ENCODE results near the gene UNC119. TPM values are rescaled to one million over a fixed set of nuclear protein-coding genes. Genes with fewer than 3 reads are reported as not detected.

Gene UNC119
- total RNA-seq, result 10 to 100 TPM; 16.1 to 36.3 (median 23.2) TPM

DNA sequence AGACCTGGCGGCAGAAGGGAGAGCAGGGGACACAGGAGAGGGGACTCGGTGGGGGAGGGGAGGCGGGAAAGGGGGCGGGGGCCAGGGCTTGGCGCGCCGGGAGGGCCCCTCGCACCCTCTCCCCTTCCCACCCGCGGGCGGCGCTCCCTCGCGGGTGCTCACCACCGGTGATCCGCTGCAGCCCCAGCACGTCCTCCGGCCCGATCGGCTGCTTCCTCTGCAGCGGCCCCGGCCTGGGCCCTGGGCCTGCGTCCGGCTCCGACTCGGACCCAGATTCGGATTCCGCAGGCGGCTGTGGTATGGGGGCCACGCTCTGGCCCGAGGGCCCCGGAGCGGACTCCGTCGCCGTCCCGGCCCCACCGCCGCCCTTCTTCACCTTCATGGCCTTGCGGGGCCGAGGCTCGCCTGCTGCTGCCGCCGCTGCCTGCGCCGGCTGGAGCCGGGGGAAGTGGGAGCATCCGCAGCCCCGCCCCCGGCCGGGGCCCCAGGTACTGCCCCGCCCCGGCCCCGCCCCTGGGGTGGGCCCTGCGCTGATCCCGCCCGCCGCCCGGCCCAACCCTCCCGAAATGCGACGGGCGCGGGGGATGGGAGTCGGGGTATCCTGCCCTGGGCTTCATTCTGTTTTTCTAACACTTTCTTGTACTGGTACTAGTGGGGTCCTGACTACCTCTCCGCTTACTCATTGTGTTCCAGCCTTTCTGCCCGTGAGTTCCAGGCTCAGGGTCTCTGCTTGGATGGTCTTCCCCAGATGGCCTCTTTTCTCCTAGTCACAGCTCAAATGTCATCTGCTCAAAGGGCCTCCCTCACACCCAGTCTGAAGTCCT is at the start of gene UNC119:
Gene UNC119, minus strand, starts transcription at position 449 of the 824 bp plus-strand sequence. Its CDS starts 67 bp downstream, at position 382.
- DNase-seq (ENCODE audit: extremely low spot score), result no peak

DNA sequence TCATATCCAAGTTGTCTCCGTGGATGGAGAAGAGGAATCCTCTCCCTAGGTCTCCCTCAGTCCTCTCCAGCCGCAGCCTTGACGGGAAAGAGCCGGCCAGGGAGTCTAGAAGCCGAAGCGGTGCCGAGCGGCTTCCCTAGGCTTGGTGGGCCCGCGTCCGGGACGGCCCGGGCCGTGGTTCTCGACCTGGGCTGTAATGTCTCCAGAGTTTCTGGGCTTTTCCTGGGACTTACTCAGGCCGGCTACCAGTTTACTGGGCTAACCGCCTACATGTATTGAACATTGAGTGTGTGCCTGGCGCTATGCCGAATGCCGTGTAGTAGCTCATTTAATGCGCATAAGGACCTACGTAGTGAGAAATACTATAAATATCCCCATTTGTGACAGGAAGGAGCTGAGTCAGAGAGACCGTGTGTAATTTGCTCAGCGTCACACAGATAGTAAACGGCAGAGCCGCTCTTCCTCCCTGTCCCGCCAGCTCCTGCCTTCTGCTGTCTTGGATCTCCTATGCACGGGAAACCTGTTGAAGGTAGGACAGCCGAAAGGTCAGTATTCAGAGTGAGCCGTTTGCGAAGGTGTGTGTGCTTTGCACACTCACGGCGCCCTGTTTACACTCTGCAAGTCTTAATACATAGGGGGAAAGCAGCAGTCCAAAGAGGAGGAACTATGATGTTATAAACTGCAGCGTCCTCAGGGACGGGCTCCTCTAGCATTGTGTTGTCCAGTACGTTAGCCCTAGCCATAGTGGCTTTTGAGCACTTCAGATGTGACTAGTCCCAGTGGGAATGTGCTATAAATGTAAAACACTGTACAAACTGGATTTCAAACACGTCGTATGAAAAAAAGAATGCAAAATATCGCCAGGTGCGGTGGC is 47.1 kb upstream of the UNC119 start:
- H3K4me1 ChIP-seq, result peaks cover 13 to 20% (median 16%) of the 10 kb centered on the region in 4 donors
- intact Hi-C loops (cut with DNase I), result loop anchor here (5.0 kb wide), 1 partner anchor 47 kb away; the partner anchor contains the start of gene UNC119
- no peaks in the 10 kb centered on the region for H3K9me3 ChIP-seq
- no peaks in the 10 kb centered on the region for H3K36me3 ChIP-seq
- peak in 1 of 2 donors; percentile 10 for TF ChIP-seq POLR2AphosphoS5 (IDR thresholded peaks at IDR 0.05)
- TF ChIP-seq, protein P1, sequence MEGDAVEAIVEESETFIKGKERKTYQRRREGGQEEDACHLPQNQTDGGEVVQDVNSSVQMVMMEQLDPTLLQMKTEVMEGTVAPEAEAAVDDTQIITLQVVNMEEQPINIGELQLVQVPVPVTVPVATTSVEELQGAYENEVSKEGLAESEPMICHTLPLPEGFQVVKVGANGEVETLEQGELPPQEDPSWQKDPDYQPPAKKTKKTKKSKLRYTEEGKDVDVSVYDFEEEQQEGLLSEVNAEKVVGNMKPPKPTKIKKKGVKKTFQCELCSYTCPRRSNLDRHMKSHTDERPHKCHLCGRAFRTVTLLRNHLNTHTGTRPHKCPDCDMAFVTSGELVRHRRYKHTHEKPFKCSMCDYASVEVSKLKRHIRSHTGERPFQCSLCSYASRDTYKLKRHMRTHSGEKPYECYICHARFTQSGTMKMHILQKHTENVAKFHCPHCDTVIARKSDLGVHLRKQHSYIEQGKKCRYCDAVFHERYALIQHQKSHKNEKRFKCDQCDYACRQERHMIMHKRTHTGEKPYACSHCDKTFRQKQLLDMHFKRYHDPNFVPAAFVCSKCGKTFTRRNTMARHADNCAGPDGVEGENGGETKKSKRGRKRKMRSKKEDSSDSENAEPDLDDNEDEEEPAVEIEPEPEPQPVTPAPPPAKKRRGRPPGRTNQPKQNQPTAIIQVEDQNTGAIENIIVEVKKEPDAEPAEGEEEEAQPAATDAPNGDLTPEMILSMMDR (IDR thresholded peaks at IDR 0.05), result peak in 1 of 3 experiments; percentile 7
- no peak for TF ChIP-seq EP300 (IDR thresholded peaks at IDR 0.05)
- H3K27me3 ChIP-seq, result no peaks in the 10 kb centered on the region
- DNase-seq (ENCODE audit: extremely low spot score), result no peak
- WGBS, result 8% methylated on average over 36 of the region's 40 CpGs
- peak overlapping the region; percentile 94 to 95 (median 94) for H3K27ac ChIP-seq (replicated peaks in 1 of 4)
- H3K4me3 ChIP-seq, result peak overlapping the region; percentile 63 to 73 (median 66)

More for the DNA sequence above, at the start of gene UNC119:
- TF ChIP-seq POLR2AphosphoS5 (IDR thresholded peaks at IDR 0.05) (peak; percentile 61 to 82), EP300 (IDR thresholded peaks at IDR 0.05) (no peak)
- TF ChIP-seq, protein P1 (IDR thresholded peaks at IDR 0.05), result no peak
- Histone ChIP-seq H3K4me1 (peaks cover 16 to 46% (median 35%) of the 10 kb centered on the region in 4 donors), H3K4me3 (peak within 1 kb of the TSS; percentile 77 to 91 (median 84)), H3K27ac (replicated peaks in 1 of 4) (peak within 1 kb of the TSS; percentile 62 to 80 (median 78)), H3K9me3 (no peaks in the 10 kb centered on the region), H3K36me3 (peaks cover 31 to 45% (median 42%) of the 10 kb centered on the region in 4 donors), H3K27me3 (no peaks in the 10 kb centered on the region)
- WGBS, result 6% methylated on average over 15 of the region's 67 CpGs
- intact Hi-C loops (cut with DNase I), result loop anchor here (5.0 kb wide), 1 partner anchor 45 kb away; the partner anchor contains the start of gene SPAG5

- peak; percentile 98 for TF ChIP-seq POLR2AphosphoS5 (IDR thresholded peaks at IDR 0.05)
- no peak for TF ChIP-seq EP300 (IDR thresholded peaks at IDR 0.05)
- TF ChIP-seq POLR2A (IDR thresholded peaks at IDR 0.05; ENCODE audit: low read depth), result peak; percentile 84
- peak; percentile 98 for DNase-seq (ENCODE audit: extremely low spot score)
- Histone ChIP-seq H3K9me3 (no peaks in the 10 kb centered on the region), H3K27ac (replicated peaks in 1 of 4) (peak within 1 kb of the TSS; percentile 94 to 95 (median 94)), H3K27me3 (no peaks in the 10 kb centered on the region), H3K4me1 (peaks cover 13 to 20% (median 16%) of the 10 kb centered on the region in 4 donors), H3K4me3 (peak within 1 kb of the TSS; percentile 63 to 73 (median 66)), H3K36me3 (no peaks in the 10 kb centered on the region)
- 0% methylated on average over 19 of the region's 44 CpGs for WGBS
- intact Hi-C loops (cut with DNase I), result loop anchor here (5.0 kb wide), 1 partner anchor 47 kb away; the partner anchor contains the start of gene UNC119
Measured at GRCh38 chr17:28598799-28599310, 46.4 kb upstream of the UNC119 start, which contains the start of gene SPAG5. SPAG5 (minus strand) TSS chr17:28599025; CDS start chr17:28598946, 79 bp downstream.

DNA sequence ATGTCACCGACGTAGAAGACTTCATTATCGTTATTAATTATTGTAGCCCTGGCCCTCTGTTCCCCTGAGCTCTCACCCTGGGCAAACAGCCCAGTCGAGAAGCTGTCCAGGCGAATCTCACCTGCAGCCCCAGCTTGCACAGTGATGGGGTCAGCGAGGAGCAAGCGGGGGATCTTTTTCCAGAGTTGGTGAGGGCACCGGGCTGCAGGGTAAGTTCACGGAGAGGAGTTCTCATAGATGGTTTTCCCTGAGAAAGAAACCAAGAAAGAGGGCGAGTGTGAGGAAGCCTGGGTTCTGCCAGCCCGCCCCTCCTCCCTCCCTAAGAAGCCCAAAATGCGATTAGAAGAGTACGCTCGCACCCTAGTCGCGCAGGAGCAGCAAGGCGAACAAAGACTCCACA is 46.0 kb upstream of the UNC119 start:
- H3K9me3 ChIP-seq, result no peaks in the 10 kb centered on the region
- H3K36me3 ChIP-seq, result no peaks in the 10 kb centered on the region
- intact Hi-C loops (cut with DNase I), result loop anchor here (5.0 kb wide), 1 partner anchor 46 kb away; the partner anchor contains the start of gene UNC119
- no peaks in the 10 kb centered on the region for H3K27me3 ChIP-seq
- peak overlapping the region; percentile 63 to 73 (median 66) for H3K4me3 ChIP-seq
- DNase-seq (ENCODE audit: extremely low spot score), result no peak
- peaks cover 13 to 20% (median 16%) of the 10 kb centered on the region in 4 donors for H3K4me1 ChIP-seq
- no peak for TF ChIP-seq EP300 (IDR thresholded peaks at IDR 0.05)
- TF ChIP-seq, protein P1 (IDR thresholded peaks at IDR 0.05), result no peak
- no peak for TF ChIP-seq POLR2AphosphoS5 (IDR thresholded peaks at IDR 0.05)
- no peak for TF ChIP-seq POLR2A (IDR thresholded peaks at IDR 0.05; ENCODE audit: low read depth)
- WGBS, result 6% methylated on average over 13 of the region's 17 CpGs
- H3K27ac ChIP-seq (replicated peaks in 1 of 4), result peak overlapping the region; percentile 94 to 95 (median 94)
